Measurements from ENCODE around the gene RHEB.

RHEB gene

DNA sequence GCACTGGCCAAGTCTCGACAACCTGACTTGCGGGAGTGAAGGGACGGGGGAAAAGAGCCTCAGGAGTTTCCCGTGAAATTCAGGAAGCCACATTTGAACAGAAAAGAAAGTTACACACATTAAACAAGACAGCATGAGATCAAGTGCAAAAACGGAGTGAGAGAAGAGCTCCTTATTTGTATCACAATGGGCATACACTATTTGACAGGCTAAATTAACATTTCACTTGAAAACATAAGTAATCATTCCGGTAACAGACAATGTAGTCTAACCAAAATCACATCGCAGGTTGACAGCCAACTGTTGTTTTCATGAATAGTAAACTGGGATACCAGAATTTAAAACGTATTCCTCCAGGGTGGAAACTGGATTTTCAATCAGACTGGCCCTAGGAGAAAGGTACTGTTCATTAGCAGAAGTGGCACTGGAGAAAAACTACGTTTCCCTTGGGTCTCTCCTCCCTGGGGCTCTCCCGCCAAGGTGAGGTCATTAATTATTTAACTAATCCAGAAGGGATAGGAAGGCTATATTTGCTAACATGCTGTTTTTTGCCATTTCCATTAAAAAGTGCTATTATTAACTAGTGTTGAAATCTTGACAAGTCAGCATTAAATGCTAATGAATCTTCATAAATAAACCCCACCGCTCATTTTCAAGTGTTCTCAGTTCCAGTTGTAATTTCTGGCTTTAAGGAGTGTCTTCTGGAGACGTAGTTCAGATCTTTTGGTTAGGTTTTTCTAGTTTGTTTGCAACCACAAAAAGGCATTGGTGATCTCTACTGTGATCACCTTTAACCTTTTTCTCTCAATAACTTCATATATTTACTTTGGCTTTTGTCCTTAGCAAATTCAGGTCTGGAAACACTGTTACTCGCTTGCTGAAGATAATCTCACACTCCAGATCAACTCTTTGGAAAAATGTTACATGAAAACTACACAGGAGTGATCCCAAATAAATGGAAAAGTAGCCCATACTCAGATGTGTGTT is 25.1 kb downstream of the RHEB start:
- TF ChIP-seq POLR2A (IDR thresholded peaks at IDR 0.05; ENCODE audit: extremely low read depth, insufficient read length) (no peak), MYC (IDR thresholded peaks at IDR 0.05; ENCODE audit: low read depth, low read length) (no peak)
- TF ChIP-seq, protein P1, sequence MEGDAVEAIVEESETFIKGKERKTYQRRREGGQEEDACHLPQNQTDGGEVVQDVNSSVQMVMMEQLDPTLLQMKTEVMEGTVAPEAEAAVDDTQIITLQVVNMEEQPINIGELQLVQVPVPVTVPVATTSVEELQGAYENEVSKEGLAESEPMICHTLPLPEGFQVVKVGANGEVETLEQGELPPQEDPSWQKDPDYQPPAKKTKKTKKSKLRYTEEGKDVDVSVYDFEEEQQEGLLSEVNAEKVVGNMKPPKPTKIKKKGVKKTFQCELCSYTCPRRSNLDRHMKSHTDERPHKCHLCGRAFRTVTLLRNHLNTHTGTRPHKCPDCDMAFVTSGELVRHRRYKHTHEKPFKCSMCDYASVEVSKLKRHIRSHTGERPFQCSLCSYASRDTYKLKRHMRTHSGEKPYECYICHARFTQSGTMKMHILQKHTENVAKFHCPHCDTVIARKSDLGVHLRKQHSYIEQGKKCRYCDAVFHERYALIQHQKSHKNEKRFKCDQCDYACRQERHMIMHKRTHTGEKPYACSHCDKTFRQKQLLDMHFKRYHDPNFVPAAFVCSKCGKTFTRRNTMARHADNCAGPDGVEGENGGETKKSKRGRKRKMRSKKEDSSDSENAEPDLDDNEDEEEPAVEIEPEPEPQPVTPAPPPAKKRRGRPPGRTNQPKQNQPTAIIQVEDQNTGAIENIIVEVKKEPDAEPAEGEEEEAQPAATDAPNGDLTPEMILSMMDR (IDR thresholded peaks at IDR 0.05; ENCODE audit: low read depth, low read length), result no peak
- TF ChIP-seq, protein P2, sequence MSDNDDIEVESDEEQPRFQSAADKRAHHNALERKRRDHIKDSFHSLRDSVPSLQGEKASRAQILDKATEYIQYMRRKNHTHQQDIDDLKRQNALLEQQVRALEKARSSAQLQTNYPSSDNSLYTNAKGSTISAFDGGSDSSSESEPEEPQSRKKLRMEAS (IDR thresholded peaks at IDR 0.05; ENCODE audit: low read depth, low read length), result no peak
- no peak for DNase-seq (ENCODE audit: low read depth)
- H3K4me3 ChIP-seq (ENCODE audit: low read depth, low read length), result no peak overlapping the region

GRCh38 chr7:151493083-151493482 is 26.6 kb downstream of the RHEB start:
- no peak overlapping the region for H3K4me3 ChIP-seq (ENCODE audit: low read depth, low read length)
- TF ChIP-seq MYC (IDR thresholded peaks at IDR 0.05; ENCODE audit: low read depth, low read length) (no peak), POLR2A (IDR thresholded peaks at IDR 0.05; ENCODE audit: extremely low read depth, insufficient read length) (no peak)
- TF ChIP-seq, protein P2 (IDR thresholded peaks at IDR 0.05; ENCODE audit: low read depth, low read length), result no peak
- TF ChIP-seq, protein P1 (IDR thresholded peaks at IDR 0.05; ENCODE audit: low read depth, low read length), result no peak
- DNase-seq (ENCODE audit: low read depth), result no peak

GRCh38 chr7:151491859-151492258 is 27.8 kb downstream of the RHEB start:
- no peak for TF ChIP-seq MYC (IDR thresholded peaks at IDR 0.05; ENCODE audit: low read depth, low read length)
- TF ChIP-seq, protein P1 (IDR thresholded peaks at IDR 0.05; ENCODE audit: low read depth, low read length), result no peak
- TF ChIP-seq, protein P2 (IDR thresholded peaks at IDR 0.05; ENCODE audit: low read depth, low read length), result no peak
- no peak for TF ChIP-seq POLR2A (IDR thresholded peaks at IDR 0.05; ENCODE audit: extremely low read depth, insufficient read length)
- no peak overlapping the region for H3K4me3 ChIP-seq (ENCODE audit: low read depth, low read length)
- DNase-seq (ENCODE audit: low read depth), result peak; percentile 83

- H3K4me3 ChIP-seq (ENCODE audit: low read depth, low read length), result no peak overlapping the region
- TF ChIP-seq, protein P2 (IDR thresholded peaks at IDR 0.05; ENCODE audit: low read depth, low read length), result no peak
- TF ChIP-seq MYC (IDR thresholded peaks at IDR 0.05; ENCODE audit: low read depth, low read length) (no peak), POLR2A (IDR thresholded peaks at IDR 0.05; ENCODE audit: extremely low read depth, insufficient read length) (no peak)
- TF ChIP-seq, protein P1 (IDR thresholded peaks at IDR 0.05; ENCODE audit: low read depth, low read length), result no peak
- DNase-seq (ENCODE audit: low read depth), result no peak
These were observed 29.1 kb downstream of the RHEB start for GRCh38 chr7:151490456-151491105.

DNA sequence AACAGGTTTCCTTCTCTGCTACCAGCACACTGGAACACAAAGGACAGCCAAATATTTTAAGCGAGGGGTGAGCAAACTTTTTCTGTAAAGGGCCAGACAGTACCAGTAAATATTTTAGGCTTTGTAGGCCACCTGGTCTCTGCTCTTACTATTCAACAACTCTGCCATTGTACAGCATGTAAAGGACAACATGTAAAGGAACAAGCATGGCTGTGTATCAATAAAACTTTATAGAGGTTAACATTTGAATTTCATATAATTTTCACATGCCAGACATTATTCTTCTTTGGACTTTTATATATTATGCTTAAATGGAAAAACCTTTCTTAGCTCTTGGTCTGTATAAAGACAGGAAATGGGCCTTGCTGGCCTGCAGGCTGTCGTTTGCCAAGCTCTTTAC is 30.2 kb downstream of the RHEB start:
- no peak overlapping the region for H3K4me3 ChIP-seq (ENCODE audit: low read depth, low read length)
- TF ChIP-seq MYC (IDR thresholded peaks at IDR 0.05; ENCODE audit: low read depth, low read length) (no peak), POLR2A (IDR thresholded peaks at IDR 0.05; ENCODE audit: extremely low read depth, insufficient read length) (no peak)
- TF ChIP-seq, protein P1 (IDR thresholded peaks at IDR 0.05; ENCODE audit: low read depth, low read length), result no peak
- TF ChIP-seq, protein P2 (IDR thresholded peaks at IDR 0.05; ENCODE audit: low read depth, low read length), result no peak
- no peak for DNase-seq (ENCODE audit: low read depth)

Data from NB4 (cell line).